GM12878 (cell line): ENCODE results near the gene FBXL14.

Experiments
- EZH2 ChIP-seq: IDR thresholded peaks from 2 replicates; pipeline ENCODE4 v1.6.1; 2012; ENCODE audit warnings: low read depth, mild to moderate bottlenecking, control low read depth, inconsistent platforms, low read length, borderline replicate concordance; ENCODE audit not compliant: control insufficient read depth
- FOXM1 ChIP-seq: IDR thresholded peaks from 2 replicates; pipeline ENCODE4 v1.6.1; 2012; ENCODE audit warnings: low read depth, mild to moderate bottlenecking, inconsistent platforms, low read length, moderate library complexity
- MAX ChIP-seq: IDR thresholded peaks from 2 replicates; pipeline ENCODE4 v1.6.1; 2012; ENCODE audit warnings: low read depth, low read length, improper control_type of control experiment
- POLR2A ChIP-seq: IDR thresholded peaks from 2 replicates; pipeline ENCODE4 v1.6.1; 2011; ENCODE audit warnings: low read depth, mild to moderate bottlenecking, low read length

- TF ChIP-seq MAX (no peak), FOXM1 (no peak), POLR2A (no peak), EZH2 (no peak)
Measured at GRCh38 chr12:1574865-1575259, 19.5 kb downstream of the FBXL14 start.
